ENCODE measurements around the gene KCNMA1. TPM values are rescaled to one million over a fixed set of nuclear protein-coding genes. Genes with fewer than 3 reads are reported as not detected.

The KCNMA1 gene
- total RNA-seq, 1 donor, result 77.8 TPM

DNA sequence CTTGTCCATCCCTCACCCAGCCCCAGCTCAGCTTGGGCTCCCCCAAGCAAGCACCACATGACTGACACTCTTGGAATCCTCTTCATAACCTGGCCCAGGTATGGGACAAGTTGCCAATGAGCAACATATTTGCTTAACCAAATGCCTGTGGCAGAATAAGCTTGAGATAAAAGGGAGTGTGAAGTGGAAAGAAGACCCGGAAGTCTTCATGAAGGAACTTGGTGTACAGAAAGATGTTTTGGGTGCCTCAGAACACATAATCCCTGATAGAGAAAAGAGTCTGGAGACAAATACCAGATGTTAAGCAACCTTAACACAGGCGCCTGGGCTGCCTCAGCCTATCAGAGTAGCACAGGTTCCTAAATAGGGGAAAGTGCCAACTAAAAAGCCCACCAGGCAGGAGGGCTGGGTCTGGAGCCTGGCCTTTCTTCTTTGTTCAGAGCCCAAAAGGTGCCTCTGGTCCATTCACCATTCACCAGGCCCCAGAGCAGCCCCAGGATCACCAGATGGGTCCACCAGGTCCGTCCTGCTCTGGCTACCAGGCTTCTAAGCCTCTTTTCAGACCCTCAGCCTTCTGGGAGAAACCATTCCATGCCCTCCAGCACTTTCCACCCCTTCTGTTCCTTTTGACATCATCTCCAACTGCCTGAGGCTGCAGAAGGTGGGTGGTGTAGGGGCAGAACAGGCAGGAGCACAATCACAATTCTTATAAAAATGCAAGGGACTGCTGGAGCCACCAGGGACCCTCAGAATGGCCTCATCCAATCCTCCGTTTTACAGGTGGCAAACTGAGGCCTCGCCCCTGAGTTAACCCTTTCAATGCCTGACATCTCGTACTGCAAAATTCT lies 22.6 kb downstream of the KCNMA1 start:
- Histone ChIP-seq H2AFZ (ENCODE audit: low read length) (no peak overlapping the region), H3K79me2 (ENCODE audit: insufficient read depth, low read length) (peaks cover 63% of the 10 kb centered on the region), H4K20me1 (ENCODE audit: insufficient read depth, low read length) (no peaks in the 10 kb centered on the region), H3K9me3 (ENCODE audit: low read depth, low read length) (no peaks in the 10 kb centered on the region), H3K27ac (ENCODE audit: low read depth, low read length) (no peak overlapping the region), H3K4me1 (ENCODE audit: insufficient read depth, low read length) (peaks cover 3% of the 10 kb centered on the region), H3K4me2 (ENCODE audit: insufficient read depth, low read length) (no peak overlapping the region), H3K27me3 (ENCODE audit: insufficient read depth, low read length) (no peaks in the 10 kb centered on the region), H3K36me3 (ENCODE audit: insufficient read depth, low read length) (no peaks in the 10 kb centered on the region), H3K4me3 (ENCODE audit: insufficient read depth, low read length) (no peak overlapping the region)
- TF ChIP-seq, protein P1, sequence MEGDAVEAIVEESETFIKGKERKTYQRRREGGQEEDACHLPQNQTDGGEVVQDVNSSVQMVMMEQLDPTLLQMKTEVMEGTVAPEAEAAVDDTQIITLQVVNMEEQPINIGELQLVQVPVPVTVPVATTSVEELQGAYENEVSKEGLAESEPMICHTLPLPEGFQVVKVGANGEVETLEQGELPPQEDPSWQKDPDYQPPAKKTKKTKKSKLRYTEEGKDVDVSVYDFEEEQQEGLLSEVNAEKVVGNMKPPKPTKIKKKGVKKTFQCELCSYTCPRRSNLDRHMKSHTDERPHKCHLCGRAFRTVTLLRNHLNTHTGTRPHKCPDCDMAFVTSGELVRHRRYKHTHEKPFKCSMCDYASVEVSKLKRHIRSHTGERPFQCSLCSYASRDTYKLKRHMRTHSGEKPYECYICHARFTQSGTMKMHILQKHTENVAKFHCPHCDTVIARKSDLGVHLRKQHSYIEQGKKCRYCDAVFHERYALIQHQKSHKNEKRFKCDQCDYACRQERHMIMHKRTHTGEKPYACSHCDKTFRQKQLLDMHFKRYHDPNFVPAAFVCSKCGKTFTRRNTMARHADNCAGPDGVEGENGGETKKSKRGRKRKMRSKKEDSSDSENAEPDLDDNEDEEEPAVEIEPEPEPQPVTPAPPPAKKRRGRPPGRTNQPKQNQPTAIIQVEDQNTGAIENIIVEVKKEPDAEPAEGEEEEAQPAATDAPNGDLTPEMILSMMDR (IDR thresholded peaks at IDR 0.05; ENCODE audit: extremely low read depth, low read depth, low read length), result no peak
- DNase-seq (ENCODE audit: insufficient read length, low spot score, missing footprints), result peak; percentile 58

DNA sequence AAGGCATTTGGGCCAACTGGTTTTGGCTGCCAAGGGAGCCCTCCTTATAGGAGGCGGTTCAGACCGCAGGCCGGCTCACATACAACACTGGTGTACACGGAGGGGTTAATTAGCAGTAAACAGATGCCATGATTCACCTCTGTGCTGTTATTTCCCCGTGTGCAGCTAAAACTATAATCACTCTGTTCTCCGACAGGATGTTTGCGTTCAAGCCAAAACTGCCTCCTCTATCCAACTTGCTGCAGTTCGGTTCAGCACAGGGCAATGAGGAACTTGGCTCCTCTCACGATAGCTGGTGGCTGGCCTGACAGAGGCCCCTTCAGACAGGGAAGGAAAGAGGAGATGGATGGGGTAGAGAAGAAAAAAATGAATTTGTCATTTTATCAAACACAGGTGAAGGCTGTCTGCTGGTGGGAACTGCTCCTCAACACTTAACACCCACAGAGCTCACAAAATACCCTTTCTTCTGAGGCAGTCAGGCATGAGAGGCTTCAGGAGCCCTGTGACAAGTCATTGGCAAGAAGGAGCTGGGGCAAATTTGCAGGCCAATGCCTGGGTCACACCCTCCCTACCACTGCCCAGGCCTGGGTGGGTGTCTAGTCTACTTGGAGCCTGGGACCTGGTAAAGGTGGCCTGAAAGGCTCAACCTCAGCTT lies 24.0 kb downstream of the KCNMA1 start:
- Histone ChIP-seq H2AFZ (ENCODE audit: low read length) (no peak overlapping the region), H3K4me3 (ENCODE audit: insufficient read depth, low read length) (no peak overlapping the region), H3K27ac (ENCODE audit: low read depth, low read length) (no peak overlapping the region), H3K9me3 (ENCODE audit: low read depth, low read length) (no peaks in the 10 kb centered on the region), H3K36me3 (ENCODE audit: insufficient read depth, low read length) (no peaks in the 10 kb centered on the region), H3K4me1 (ENCODE audit: insufficient read depth, low read length) (peaks cover 6% of the 10 kb centered on the region), H3K27me3 (ENCODE audit: insufficient read depth, low read length) (no peaks in the 10 kb centered on the region), H3K79me2 (ENCODE audit: insufficient read depth, low read length) (peaks cover 60% of the 10 kb centered on the region), H4K20me1 (ENCODE audit: insufficient read depth, low read length) (no peaks in the 10 kb centered on the region), H3K4me2 (ENCODE audit: insufficient read depth, low read length) (no peak overlapping the region)
- TF ChIP-seq, protein P1 (IDR thresholded peaks at IDR 0.05; ENCODE audit: extremely low read depth, low read depth, low read length), result no peak
- DNase-seq (ENCODE audit: insufficient read length, low spot score, missing footprints), result no peak

DNA sequence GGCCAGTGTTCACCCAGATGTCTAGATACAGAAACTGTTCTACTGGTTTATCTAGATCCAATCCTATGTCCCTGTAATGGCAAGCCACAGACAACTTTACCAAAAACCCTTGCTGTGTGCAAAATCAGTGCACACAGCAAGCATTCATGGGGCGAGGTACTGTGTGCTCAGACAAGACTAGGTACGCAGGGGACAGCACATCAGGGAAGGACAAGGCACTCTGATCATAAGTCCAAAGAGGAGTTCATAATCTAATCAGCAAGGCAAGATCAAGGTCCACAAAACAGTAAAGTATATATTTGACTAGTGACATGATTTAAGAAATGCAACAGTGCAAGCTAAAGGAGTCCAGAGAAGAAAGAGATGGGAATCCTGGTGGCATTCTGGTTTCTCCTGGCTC lies 25.9 kb downstream of the KCNMA1 start:
- no peaks in the 10 kb centered on the region for H3K36me3 ChIP-seq (ENCODE audit: insufficient read depth, low read length)
- no peak overlapping the region for H3K4me3 ChIP-seq (ENCODE audit: insufficient read depth, low read length)
- H3K27me3 ChIP-seq (ENCODE audit: insufficient read depth, low read length), result no peaks in the 10 kb centered on the region
- H3K9me3 ChIP-seq (ENCODE audit: low read depth, low read length), result no peaks in the 10 kb centered on the region
- no peak for DNase-seq (ENCODE audit: insufficient read length, low spot score, missing footprints)
- no peak overlapping the region for H3K27ac ChIP-seq (ENCODE audit: low read depth, low read length)
- H3K4me1 ChIP-seq (ENCODE audit: insufficient read depth, low read length), result peaks cover 14% of the 10 kb centered on the region
- H3K79me2 ChIP-seq (ENCODE audit: insufficient read depth, low read length), result peaks cover 59% of the 10 kb centered on the region
- TF ChIP-seq, protein P1 (IDR thresholded peaks at IDR 0.05; ENCODE audit: extremely low read depth, low read depth, low read length), result no peak
- H2AFZ ChIP-seq (ENCODE audit: low read length), result no peak overlapping the region
- H3K4me2 ChIP-seq (ENCODE audit: insufficient read depth, low read length), result no peak overlapping the region
- no peaks in the 10 kb centered on the region for H4K20me1 ChIP-seq (ENCODE audit: insufficient read depth, low read length)

DNA sequence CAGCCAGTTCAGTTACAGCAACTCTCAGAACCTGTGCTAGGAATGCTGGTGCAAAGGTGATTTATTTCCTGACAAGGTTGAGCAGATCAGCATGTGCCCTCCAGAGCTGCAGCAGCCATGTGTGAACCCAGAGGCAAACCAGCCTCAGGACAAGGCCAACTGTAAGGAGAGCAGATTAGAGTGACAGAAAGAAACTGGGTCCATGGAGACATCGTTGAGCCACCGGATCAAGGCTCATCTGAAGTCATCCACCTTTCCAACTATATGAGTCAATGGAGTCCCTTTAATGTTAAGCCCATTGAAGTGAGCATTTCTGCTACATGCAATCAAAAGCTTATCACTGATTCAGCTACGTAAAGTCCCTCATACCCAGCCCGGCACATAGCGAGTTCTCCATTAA lies 26.4 kb downstream of the KCNMA1 start:
- Histone ChIP-seq H3K27ac (ENCODE audit: low read depth, low read length) (no peak overlapping the region), H3K36me3 (ENCODE audit: insufficient read depth, low read length) (no peaks in the 10 kb centered on the region), H4K20me1 (ENCODE audit: insufficient read depth, low read length) (no peaks in the 10 kb centered on the region), H2AFZ (ENCODE audit: low read length) (no peak overlapping the region), H3K9me3 (ENCODE audit: low read depth, low read length) (no peaks in the 10 kb centered on the region), H3K79me2 (ENCODE audit: insufficient read depth, low read length) (peaks cover 60% of the 10 kb centered on the region), H3K4me2 (ENCODE audit: insufficient read depth, low read length) (no peak overlapping the region), H3K4me3 (ENCODE audit: insufficient read depth, low read length) (no peak overlapping the region), H3K27me3 (ENCODE audit: insufficient read depth, low read length) (no peaks in the 10 kb centered on the region), H3K4me1 (ENCODE audit: insufficient read depth, low read length) (peaks cover 14% of the 10 kb centered on the region)
- TF ChIP-seq, protein P1 (IDR thresholded peaks at IDR 0.05; ENCODE audit: extremely low read depth, low read depth, low read length), result no peak
- no peak for DNase-seq (ENCODE audit: insufficient read length, low spot score, missing footprints)

Data from osteoblast (primary cell).